Common myeloid progenitor, CD34-positive (primary cell): ENCODE results near the gene HOPX.
A peak's percentile ranks its signal among the peaks of the same experiment; 100 is the strongest.

Experiments used
- CTCF ChIA-PET: fragments of 350-600 bp; sonication (Branson Sonifier 250); formaldehyde crosslinking; loops from one replicate; lab custom pipeline; 2021; ENCODE audit warnings: antibody characterized with exemption; lab: Charles Lee
- POLR2A ChIA-PET: fragments of 350-600 bp; sonication (Branson Sonifier 250); formaldehyde crosslinking; loops from one replicate; lab custom pipeline; 2021; ENCODE audit warnings: antibody characterized with exemption; lab: Charles Lee
- DNase-seq, 3 donors: peaks; one replicate each; pipeline versions ENCODE4 v3.0.0 to v3.0.0-alpha.2; 2013
- H3K27ac ChIP-seq, 2 experiments: 1 replicate in 1 of 2; 2 replicates in 1 of 2; pipeline ENCODE4 v1.7.0; 2013; ENCODE audit warnings: inconsistent platforms in 2 of 2, low read length in 2 of 2, mild to moderate bottlenecking in 2 of 2, low read depth in 1 of 2, moderate library complexity in 1 of 2; ENCODE audit not compliant: severe bottlenecking in 2 of 2, insufficient read depth in 1 of 2, poor library complexity in 1 of 2
- H3K27me3 ChIP-seq, 5 experiments: replicated peaks in 2 of 5; 1 replicate in 3 of 5; 2 replicates in 2 of 5; pipeline versions ENCODE4 v1.6.1 to v1.7.0; 2013; ENCODE audit warnings: low read length in 4 of 5, mild to moderate bottlenecking in 2 of 5, moderate library complexity in 2 of 5, inconsistent platforms in 1 of 5; ENCODE audit not compliant: insufficient read depth in 5 of 5, control insufficient read depth in 4 of 5
- H3K36me3 ChIP-seq, 4 experiments: 1 replicate in 2 of 4; 2 replicates in 2 of 4; pipeline versions ENCODE4 v1.6.1 to v1.7.0; 2013; ENCODE audit warnings: low read length in 3 of 4, control low read depth in 1 of 4, mild to moderate bottlenecking in 1 of 4; ENCODE audit not compliant: control insufficient read depth in 4 of 4, insufficient read depth in 4 of 4
- H3K4me1 ChIP-seq, 4 experiments: 1 replicate in 3 of 4; 2 replicates in 1 of 4; pipeline versions ENCODE4 v1.6.1 to v1.7.1; 2013; ENCODE audit warnings: low read length in 3 of 4, mild to moderate bottlenecking in 3 of 4, control low read depth in 1 of 4, inconsistent platforms in 1 of 4, moderate library complexity in 1 of 4; ENCODE audit not compliant: control insufficient read depth in 4 of 4, insufficient read depth in 4 of 4; ENCODE audit errors: control extremely low read depth in 1 of 4
- H3K4me3 ChIP-seq, 7 experiments: 1 replicate in 4 of 7; 2 replicates in 3 of 7; pipeline versions ENCODE4 v1.5.1 to v1.7.0; 2013; ENCODE audit warnings: mild to moderate bottlenecking in 7 of 7, low read length in 6 of 7, moderate library complexity in 6 of 7, inconsistent platforms in 2 of 7, low read depth in 2 of 7, control low read depth in 1 of 7; ENCODE audit not compliant: insufficient read depth in 4 of 7, control insufficient read depth in 1 of 7; ENCODE audit errors: extremely low read depth in 1 of 7
- H3K9me3 ChIP-seq, 5 experiments: 1 replicate in 4 of 5; 2 replicates in 1 of 5; pipeline versions ENCODE4 v1.6.1 to v1.7.1; 2013; ENCODE audit warnings: low read length in 4 of 5, mild to moderate bottlenecking in 2 of 5, inconsistent platforms in 1 of 5, low read depth in 1 of 5, moderate library complexity in 1 of 5; ENCODE audit not compliant: control insufficient read depth in 4 of 5, insufficient read depth in 2 of 5; ENCODE audit errors: control extremely low read depth in 1 of 5
- WGBS: methylation state at CpG from one replicate; pipeline ENCODE4 v1.1.5; 2013; ENCODE audit not compliant: insufficient coverage; 5-methylcytosine and 5-hydroxymethylcytosine counted together

Gene HOPX

DNA sequence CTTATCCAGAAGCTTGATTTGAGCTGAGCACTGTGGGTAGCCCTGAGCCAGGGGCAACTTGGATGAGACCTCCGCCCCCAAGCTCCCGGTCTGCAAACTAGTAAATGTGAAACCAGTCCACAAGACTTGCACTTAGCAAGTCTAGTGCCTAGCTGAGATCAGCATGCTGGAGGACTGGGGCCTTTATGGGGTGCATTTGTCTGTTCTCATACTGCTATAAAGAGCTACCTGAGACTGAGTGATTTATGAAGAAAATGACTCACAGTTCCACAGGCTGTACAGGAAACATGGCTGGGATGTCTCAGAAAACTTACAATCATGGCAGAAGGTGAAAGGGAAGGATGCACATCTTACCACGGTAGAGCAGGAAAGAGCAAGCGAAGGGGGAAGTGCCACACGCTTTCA is 42.1 kb upstream of the HOPX start:
- H3K27ac ChIP-seq: no peak overlapping the region
- CTCF ChIA-PET: interaction anchor here (0.6 to 1.3 kb wide), 5 partner anchors 23 to 76 kb away, joined by 3 to 4 read pairs (median 3); no protein-coding TSS in a partner anchor
- H3K4me3 ChIP-seq: no peak overlapping the region
- H3K36me3 ChIP-seq: no peaks in the 10 kb centered on the region
- peaks cover 0 to 19% (median 4%) of the 10 kb centered on the region in 4 experiments for H3K4me1 ChIP-seq
- POLR2A ChIA-PET: no interaction called here
- H3K27me3 ChIP-seq: no peaks in the 10 kb centered on the region
- 100% methylated on average over 1 of the region's 5 CpGs for whole genome bisulfite sequencing
- DNase-seq: peak; percentile 31 to 88 (median 76)
- H3K9me3 ChIP-seq: peaks cover 0 to 4% (median 0%) of the 10 kb centered on the region in 5 experiments

GRCh38 chr4:56708146-56708545 is 27.1 kb upstream of the HOPX start:
- no peak for DNase-seq
- CTCF ChIA-PET: no interaction called here
- Histone ChIP-seq H3K4me1 (no peaks in the 10 kb centered on the region), H3K4me3 (no peak overlapping the region), H3K27me3 (no peaks in the 10 kb centered on the region), H3K36me3 (no peaks in the 10 kb centered on the region), H3K27ac (no peak overlapping the region), H3K9me3 (peaks cover 0 to 10% (median 2%) of the 10 kb centered on the region in 5 experiments)
- WGBS: 100% methylated on average over 1 of the region's 1 CpG
- POLR2A ChIA-PET: no interaction called here

DNA sequence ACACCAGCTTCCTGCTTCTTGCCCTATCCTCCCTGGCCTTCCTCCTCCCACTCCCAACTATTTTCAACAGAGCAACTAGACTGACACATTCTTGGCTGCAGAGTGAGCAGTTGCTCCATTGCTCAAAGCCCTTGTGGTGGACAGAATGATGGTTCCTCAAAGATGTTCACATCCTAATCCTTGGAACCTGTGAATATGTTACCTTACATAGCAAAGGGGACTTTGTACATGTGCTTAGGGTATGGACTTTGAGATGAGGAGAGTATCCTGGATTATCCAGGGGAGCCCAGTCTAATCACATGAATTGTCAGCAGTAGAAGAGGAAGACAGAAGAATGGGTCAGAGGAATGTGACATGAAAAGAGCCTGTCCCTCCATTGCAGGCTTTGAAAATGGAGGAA is 24.9 kb upstream of the HOPX start:
- Histone ChIP-seq H3K4me1 (peaks cover 0 to 7% (median 3%) of the 10 kb centered on the region in 4 experiments), H3K4me3 (no peak overlapping the region), H3K9me3 (peaks cover 0 to 2% (median 0%) of the 10 kb centered on the region in 5 experiments), H3K36me3 (no peaks in the 10 kb centered on the region), H3K27ac (no peak overlapping the region), H3K27me3 (no peaks in the 10 kb centered on the region)
- DNase-seq: no peak
- CTCF ChIA-PET: no interaction called here
- POLR2A ChIA-PET: no interaction called here

DNA sequence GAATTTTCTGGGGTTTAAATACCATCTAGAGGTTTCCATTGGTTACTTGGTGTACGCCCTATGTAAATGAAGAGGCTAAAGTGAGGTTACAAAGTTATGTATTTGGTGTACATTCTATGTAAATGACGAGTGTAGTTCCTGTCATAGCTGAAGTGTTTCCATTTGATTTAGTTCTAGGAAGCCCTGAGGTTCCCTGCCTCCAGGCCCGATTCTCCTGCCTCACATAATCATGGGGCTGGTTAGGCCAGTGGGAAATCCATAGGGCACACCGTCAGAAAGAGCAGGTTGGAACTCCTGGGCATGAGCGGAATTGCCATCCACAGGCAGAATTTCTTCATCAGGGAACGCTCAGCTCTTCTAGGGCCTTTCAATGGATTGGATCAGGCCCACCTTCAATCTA is 24.2 kb upstream of the HOPX start:
- no peak for DNase-seq
- Histone ChIP-seq H3K27ac (no peak overlapping the region), H3K36me3 (no peaks in the 10 kb centered on the region), H3K27me3 (no peaks in the 10 kb centered on the region), H3K9me3 (peaks cover 0 to 2% (median 0%) of the 10 kb centered on the region in 5 experiments), H3K4me1 (peaks cover 0 to 10% (median 3%) of the 10 kb centered on the region in 4 experiments), H3K4me3 (no peak overlapping the region)
- CTCF ChIA-PET: no interaction called here
- POLR2A ChIA-PET: no interaction called here
- 99% methylated on average over 5 of the region's 6 CpGs for WGBS

DNA sequence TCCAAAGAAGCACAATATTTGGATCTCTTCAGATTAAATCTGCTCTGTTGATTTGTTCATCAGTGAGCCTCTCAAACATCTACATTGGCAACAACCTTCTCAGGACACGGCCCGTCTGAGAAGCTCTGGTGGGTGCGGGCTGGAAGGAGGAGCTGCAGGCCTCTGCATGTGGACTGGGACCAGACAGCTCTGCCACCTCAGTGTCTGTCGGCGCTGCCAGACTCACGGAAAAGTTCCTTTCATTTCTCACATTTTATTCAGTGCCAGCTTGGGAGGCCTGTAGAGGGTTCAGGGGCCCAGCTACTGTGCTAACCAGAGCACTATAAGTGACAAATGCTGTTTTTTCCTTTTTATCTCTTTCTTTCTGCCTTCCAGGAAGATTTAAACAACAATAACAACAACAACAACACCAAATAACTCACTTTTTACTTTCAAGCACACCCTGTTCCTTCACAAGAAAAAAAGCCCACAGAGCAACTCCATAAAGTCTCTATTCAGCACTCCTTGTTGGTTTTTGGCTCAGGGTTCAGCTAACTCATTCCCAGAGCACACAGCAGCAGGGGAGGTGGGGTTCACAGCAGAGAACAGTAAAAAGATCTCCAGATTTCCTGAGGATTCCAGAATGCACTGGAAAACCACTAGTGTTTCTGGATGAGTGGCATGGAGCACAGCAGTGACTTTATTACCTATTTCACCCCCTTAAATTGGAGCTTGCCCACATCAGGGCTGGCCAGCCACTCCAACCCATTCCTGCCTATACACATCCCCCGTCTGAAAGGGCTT is 23.2 kb upstream of the HOPX start:
- no peaks in the 10 kb centered on the region for H3K27me3 ChIP-seq
- H3K4me1 ChIP-seq: peaks cover 0 to 15% (median 3%) of the 10 kb centered on the region in 4 experiments
- no peak for DNase-seq
- peaks cover 0 to 2% (median 0%) of the 10 kb centered on the region in 5 experiments for H3K9me3 ChIP-seq
- H3K27ac ChIP-seq: no peak overlapping the region
- 77% methylated on average over 5 of the region's 7 CpGs for WGBS
- H3K4me3 ChIP-seq: no peak overlapping the region
- H3K36me3 ChIP-seq: no peaks in the 10 kb centered on the region
- CTCF ChIA-PET: interaction anchor here (0.7 kb wide), 2 partner anchors 35 to 132 kb away, joined by 3 read pairs; no protein-coding TSS in a partner anchor
- POLR2A ChIA-PET: interaction anchor here (1.0 kb wide), 1 partner anchor 95 kb away, joined by 3 read pairs; no protein-coding TSS in a partner anchor

GRCh38 chr4:56703378-56703777 is 22.3 kb upstream of the HOPX start:
- POLR2A ChIA-PET: interaction anchor here (1.0 kb wide), 1 partner anchor 96 kb away, joined by 3 read pairs; no protein-coding TSS in a partner anchor
- Histone ChIP-seq H3K4me3 (no peak overlapping the region), H3K36me3 (no peaks in the 10 kb centered on the region), H3K27ac (no peak overlapping the region), H3K9me3 (peaks cover 0 to 2% (median 0%) of the 10 kb centered on the region in 5 experiments), H3K4me1 (peaks cover 0 to 21% (median 3%) of the 10 kb centered on the region in 4 experiments), H3K27me3 (no peaks in the 10 kb centered on the region)
- DNase-seq: no peak
- CTCF ChIA-PET: interaction anchor here (1.0 kb wide), 1 partner anchor 127 kb away, joined by 4 read pairs; no protein-coding TSS in a partner anchor
- WGBS: 100% methylated on average over 4 of the region's 5 CpGs

DNA sequence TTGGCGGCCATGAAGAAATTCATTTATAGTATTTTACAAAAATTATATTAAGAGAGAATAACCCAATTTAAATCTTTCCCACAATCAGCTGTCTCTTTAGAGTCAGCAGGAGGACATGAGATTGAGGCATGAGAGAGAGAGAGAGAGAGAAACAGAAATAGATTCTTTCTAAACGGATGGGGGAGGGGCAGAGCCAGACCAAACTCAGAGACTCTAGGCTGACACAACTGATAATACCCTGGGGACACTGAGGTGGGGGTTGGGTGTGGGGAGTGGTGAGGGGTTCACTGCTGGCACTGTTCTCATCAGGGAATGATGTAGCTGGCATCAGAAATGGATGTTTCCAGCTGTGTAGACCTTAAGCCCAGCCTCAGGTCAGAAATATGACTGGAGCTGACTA is 20.5 kb upstream of the HOPX start:
- POLR2A ChIA-PET: no interaction called here
- H3K9me3 ChIP-seq: peaks cover 0 to 2% (median 0%) of the 10 kb centered on the region in 5 experiments
- DNase-seq: no peak
- no peaks in the 10 kb centered on the region for H3K36me3 ChIP-seq
- CTCF ChIA-PET: interaction anchor here (0.8 to 1.1 kb wide), 3 partner anchors 11 to 28 kb away, joined by 3 read pairs; no protein-coding TSS in a partner anchor
- WGBS: 100% methylated on average over 1 of the region's 2 CpGs
- no peak overlapping the region for H3K27ac ChIP-seq
- no peaks in the 10 kb centered on the region for H3K27me3 ChIP-seq
- H3K4me3 ChIP-seq: no peak overlapping the region
- peaks cover 0 to 26% (median 5%) of the 10 kb centered on the region in 4 experiments for H3K4me1 ChIP-seq
